Measurements from ENCODE around the gene PNKP. TPM values are rescaled to one million over a fixed set of nuclear protein-coding genes. Genes with fewer than 3 reads are reported as not detected.

The PNKP gene
- total and polyA plus RNA-seq, 9 of the 15 experiments (the other 6 are each of a cell fraction or from before 2014, with no cell fraction given) = 2.8 to 85.4 (median 25.3) TPM

- TF ChIP-seq CHD1 (IDR thresholded peaks at IDR 0.05; ENCODE audit: low read length) (no peak), L3MBTL2 (IDR thresholded peaks at IDR 0.05) (peak; percentile 68; the same call in 1 of the 2 replicates), RBM14 (IDR thresholded peaks at IDR 0.05; ENCODE audit: borderline replicate concordance, insufficient read depth, low read depth, low read length) (no peak), MCM3 (IDR thresholded peaks at IDR 0.05) (no peak), JUN (IDR thresholded peaks at IDR 0.05; ENCODE audit: borderline replicate concordance, low read depth, low read length) (peak; percentile 23; the same call in 1 of the 2 replicates), JUN (CRISPR knock-in tag; IDR thresholded peaks at IDR 0.05; ENCODE audit: borderline replicate concordance) (no peak), COPS2 (conservative IDR thresholded peaks at IDR 0.05) (no peak), BRD4 (IDR thresholded peaks at IDR 0.05) (no peak), NFATC3 (IDR thresholded peaks at IDR 0.05) (no peak), BDP1 (IDR thresholded peaks at IDR 0.05; ENCODE audit: insufficient read depth, insufficient read length) (no peak), HINFP (tag; conservative IDR thresholded peaks at IDR 0.05; ENCODE audit: low read depth) (no peak), NR2C1 (IDR thresholded peaks at IDR 0.05) (peak; percentile 92), NR2C1 (tag; IDR thresholded peaks at IDR 0.05) (peak; percentile 73; the same call in 1 of the 2 replicates), NR4A1 (CRISPR knock-in tag; IDR thresholded peaks at IDR 0.05) (0 out of 2 replicates have a peak, but pooled peaks have one; percentile 35), NR4A1 (tag; IDR thresholded peaks at IDR 0.05) (no peak; the same call in 1 of the 2 replicates), ZNF347 (CRISPR knock-in tag; IDR thresholded peaks at IDR 0.05; ENCODE audit: low read depth) (no peak), CEBPZ (IDR thresholded peaks at IDR 0.05; ENCODE audit: borderline replicate concordance, low read depth, low read length) (no peak)
- TF ChIP-seq, protein P1, sequence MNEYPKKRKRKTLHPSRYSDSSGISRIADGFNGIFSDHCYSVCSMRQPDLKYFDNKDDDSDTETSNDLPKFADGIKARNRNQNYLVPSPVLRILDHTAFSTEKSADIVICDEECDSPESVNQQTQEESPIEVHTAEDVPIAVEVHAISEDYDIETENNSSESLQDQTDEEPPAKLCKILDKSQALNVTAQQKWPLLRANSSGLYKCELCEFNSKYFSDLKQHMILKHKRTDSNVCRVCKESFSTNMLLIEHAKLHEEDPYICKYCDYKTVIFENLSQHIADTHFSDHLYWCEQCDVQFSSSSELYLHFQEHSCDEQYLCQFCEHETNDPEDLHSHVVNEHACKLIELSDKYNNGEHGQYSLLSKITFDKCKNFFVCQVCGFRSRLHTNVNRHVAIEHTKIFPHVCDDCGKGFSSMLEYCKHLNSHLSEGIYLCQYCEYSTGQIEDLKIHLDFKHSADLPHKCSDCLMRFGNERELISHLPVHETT (CRISPR knock-in tag; conservative IDR thresholded peaks at IDR 0.05 in 1 of 2, IDR thresholded peaks at IDR 0.05 in 1 of 2) = peak in 1 of 2 experiments; percentile 79; a peak in 1 of 4 replicates
- TF ChIP-seq, protein P2, sequence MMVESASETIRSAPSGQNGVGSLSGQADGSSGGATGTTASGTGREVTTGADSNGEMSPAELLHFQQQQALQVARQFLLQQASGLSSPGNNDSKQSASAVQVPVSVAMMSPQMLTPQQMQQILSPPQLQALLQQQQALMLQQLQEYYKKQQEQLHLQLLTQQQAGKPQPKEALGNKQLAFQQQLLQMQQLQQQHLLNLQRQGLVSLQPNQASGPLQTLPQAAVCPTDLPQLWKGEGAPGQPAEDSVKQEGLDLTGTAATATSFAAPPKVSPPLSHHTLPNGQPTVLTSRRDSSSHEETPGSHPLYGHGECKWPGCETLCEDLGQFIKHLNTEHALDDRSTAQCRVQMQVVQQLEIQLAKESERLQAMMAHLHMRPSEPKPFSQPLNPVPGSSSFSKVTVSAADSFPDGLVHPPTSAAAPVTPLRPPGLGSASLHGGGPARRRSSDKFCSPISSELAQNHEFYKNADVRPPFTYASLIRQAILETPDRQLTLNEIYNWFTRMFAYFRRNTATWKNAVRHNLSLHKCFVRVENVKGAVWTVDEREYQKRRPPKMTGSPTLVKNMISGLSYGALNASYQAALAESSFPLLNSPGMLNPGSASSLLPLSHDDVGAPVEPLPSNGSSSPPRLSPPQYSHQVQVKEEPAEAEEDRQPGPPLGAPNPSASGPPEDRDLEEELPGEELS (CRISPR knock-in tag; IDR thresholded peaks at IDR 0.05; ENCODE audit: borderline replicate concordance) = peak; percentile 38; the same call in 1 of the 2 replicates
Measured at GRCh38 chr19:49817964-49818648, 49.3 kb downstream of the PNKP start, which contains the start of gene MED25 (continued).
